PFSK-1 (cell line): Measurements from ENCODE around the gene LYSMD2.

Source experiments
- REST ChIP-seq, 2 experiments: IDR thresholded peaks; 2 replicates each; pipeline versions ENCODE4 v1.6.1 to v1.8.0; 2011 to 2012; ENCODE audit warnings: low read depth in 2 of 2, low read length in 2 of 2, control low read depth in 1 of 2, inconsistent platforms in 1 of 2, mild to moderate bottlenecking in 1 of 2, moderate library complexity in 1 of 2; ENCODE audit not compliant: insufficient read depth in 1 of 2
- SIN3A ChIP-seq: IDR thresholded peaks from 2 replicates; pipeline ENCODE4 v1.6.1; 2012; ENCODE audit warnings: mild to moderate bottlenecking, low read length, moderate library complexity, borderline replicate concordance; ENCODE audit not compliant: insufficient read depth
- TAF1 ChIP-seq: IDR thresholded peaks from 2 replicates; pipeline ENCODE4 v1.6.1; 2012; ENCODE audit warnings: low read length, control low read depth, borderline replicate concordance; ENCODE audit not compliant: insufficient read depth

- TF ChIP-seq SIN3A = no peak
- TF ChIP-seq TAF1 = no peak
- no peak for TF ChIP-seq REST (IDR thresholded peaks at IDR 0.05; ENCODE audit: insufficient read depth in 1 of 2, low read depth in 2 of 2, low read length in 2 of 2)
Measured at GRCh38 chr15:51699373-51699772, 38.1 kb downstream of the LYSMD2 start.
